GM12878 (cell line): ENCODE data around the gene MRPL39.

ENCODE experiments used
- ATF7 ChIP-seq: fragments of 450-650 bp; IDR thresholded peaks from 2 replicates; pipeline ENCODE4 v1.6.1; 2016; ENCODE audit warnings: low read depth, mild to moderate bottlenecking
- CREB1 ChIP-seq: IDR thresholded peaks from 2 replicates; pipeline ENCODE4 v1.6.1; 2012; ENCODE audit warnings: low read depth, mild to moderate bottlenecking, inconsistent platforms
- CTCF ChIP-seq, 3 experiments: IDR thresholded peaks in 2 of 3; conservative IDR thresholded peaks in 1 of 3; 2 replicates each; pipeline ENCODE4 v1.5.1; 2011; ENCODE audit warnings: low read depth in 3 of 3, low read length in 3 of 3, mild to moderate bottlenecking in 3 of 3, control low read depth in 2 of 3, moderate library complexity in 2 of 3, inconsistent platforms in 1 of 3, mixed read lengths in 1 of 3; ENCODE audit not compliant: control insufficient read depth in 2 of 3, insufficient read depth in 1 of 3; ENCODE audit errors: extremely low read depth in 1 of 3
- E2F4 ChIP-seq: IDR thresholded peaks from 2 replicates; pipeline ENCODE4 v1.6.1; 2012; ENCODE audit warnings: low read depth, low read length, improper control_type of control experiment
- PKNOX1 ChIP-seq: fragments of 450-650 bp; IDR thresholded peaks from 2 replicates; pipeline ENCODE4 v1.6.1; 2016; ENCODE audit warnings: mild to moderate bottlenecking
- POLR2A ChIP-seq: IDR thresholded peaks from 2 replicates; pipeline ENCODE4 v1.6.1; 2011; ENCODE audit warnings: low read depth, mild to moderate bottlenecking, low read length
- POLR2AphosphoS5 ChIP-seq: IDR thresholded peaks from 2 replicates; pipeline ENCODE4 v1.6.1; 2011; ENCODE audit warnings: mild to moderate bottlenecking, low read length, inconsistent platforms
- RAD21 ChIP-seq: IDR thresholded peaks from 2 replicates; pipeline ENCODE4 v1.6.1; 2011; ENCODE audit warnings: mild to moderate bottlenecking, low read depth, low read length, moderate library complexity; ENCODE audit not compliant: insufficient read depth
- RCOR1 ChIP-seq: conservative IDR thresholded peaks from 2 replicates; pipeline ENCODE4 v1.6.1; 2012; ENCODE audit warnings: low read depth, low read length, improper control_type of control experiment
- SIN3A ChIP-seq: IDR thresholded peaks from 2 replicates; pipeline ENCODE4 v1.6.1; 2012; ENCODE audit warnings: low read depth, low read length, improper control_type of control experiment
- SMAD1 ChIP-seq: fragments of 450-650 bp; IDR thresholded peaks from 2 replicates; pipeline ENCODE4 v1.6.1; 2018; ENCODE audit warnings: mild to moderate bottlenecking, low read depth; ENCODE audit not compliant: partially characterized antibody
- TCF7 ChIP-seq: IDR thresholded peaks from 2 replicates; pipeline ENCODE4 v1.6.1; 2014; ENCODE audit warnings: antibody characterized with exemption, borderline replicate concordance
- ZNF622 ChIP-seq: fragments of 450-650 bp; IDR thresholded peaks from 2 replicates; pipeline ENCODE4 v1.6.1; 2017; ENCODE audit warnings: mild to moderate bottlenecking, inconsistent platforms

- no peak for TF ChIP-seq RCOR1
- no peak for TF ChIP-seq E2F4
- no peak for TF ChIP-seq SIN3A
- TF ChIP-seq POLR2AphosphoS5: no peak
- no peak for TF ChIP-seq PKNOX1
- no peak for TF ChIP-seq RAD21
- TF ChIP-seq TCF7: no peak
- no peak for TF ChIP-seq SMAD1
- no peak for TF ChIP-seq ZNF622
- no peak for TF ChIP-seq CREB1
- no peak for TF ChIP-seq POLR2A
- TF ChIP-seq ATF7: no peak
- no peak for TF ChIP-seq CTCF (IDR thresholded peaks at IDR 0.05 in 2 of 3, conservative IDR thresholded peaks at IDR 0.05 in 1 of 3; ENCODE audit: control insufficient read depth in 2 of 3, extremely low read depth in 1 of 3, insufficient read depth in 1 of 3, low read depth in 3 of 3, low read length in 3 of 3)
These were observed 17.8 kb upstream of the MRPL39 start for GRCh38 chr21:25625036-25625435.
